ENCODE results near the gene PIP5K1A. TPM values are rescaled to one million over a fixed set of nuclear protein-coding genes. Genes with fewer than 3 reads are reported as not detected.
"Not testable (repeated sequence)": the region's sequence is repeated elsewhere in the genome, so short reads cannot be mapped to it uniquely, and the experiment has no call there.

PIP5K1A gene
- total RNA-seq, 2 donors from 2014 or later: 34.7 to 46.9 TPM

DNA sequence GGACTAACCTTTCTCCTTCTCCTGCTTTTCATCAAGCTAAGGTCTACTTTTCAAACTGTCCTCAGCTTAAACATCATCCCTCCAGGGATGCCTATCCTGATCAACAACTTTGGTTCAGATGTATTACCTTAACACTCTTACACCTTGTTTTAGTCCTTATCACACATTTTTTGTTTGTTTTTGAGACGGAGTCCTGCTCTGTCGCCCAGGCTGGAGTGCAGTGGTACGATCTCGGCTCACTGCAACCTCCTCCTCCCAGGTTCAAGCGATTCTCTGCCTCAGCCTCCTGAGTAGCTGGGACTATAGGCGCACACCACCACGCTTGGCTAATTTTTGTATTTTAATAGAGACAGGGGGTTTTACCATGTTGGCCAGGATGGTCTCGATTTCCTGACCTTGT, 9.7 kb upstream of the PIP5K1A start:
- intact Hi-C loops (cut with DNase I); DNase-seq; ATAC-seq: not testable (repeated sequence)

DNA sequence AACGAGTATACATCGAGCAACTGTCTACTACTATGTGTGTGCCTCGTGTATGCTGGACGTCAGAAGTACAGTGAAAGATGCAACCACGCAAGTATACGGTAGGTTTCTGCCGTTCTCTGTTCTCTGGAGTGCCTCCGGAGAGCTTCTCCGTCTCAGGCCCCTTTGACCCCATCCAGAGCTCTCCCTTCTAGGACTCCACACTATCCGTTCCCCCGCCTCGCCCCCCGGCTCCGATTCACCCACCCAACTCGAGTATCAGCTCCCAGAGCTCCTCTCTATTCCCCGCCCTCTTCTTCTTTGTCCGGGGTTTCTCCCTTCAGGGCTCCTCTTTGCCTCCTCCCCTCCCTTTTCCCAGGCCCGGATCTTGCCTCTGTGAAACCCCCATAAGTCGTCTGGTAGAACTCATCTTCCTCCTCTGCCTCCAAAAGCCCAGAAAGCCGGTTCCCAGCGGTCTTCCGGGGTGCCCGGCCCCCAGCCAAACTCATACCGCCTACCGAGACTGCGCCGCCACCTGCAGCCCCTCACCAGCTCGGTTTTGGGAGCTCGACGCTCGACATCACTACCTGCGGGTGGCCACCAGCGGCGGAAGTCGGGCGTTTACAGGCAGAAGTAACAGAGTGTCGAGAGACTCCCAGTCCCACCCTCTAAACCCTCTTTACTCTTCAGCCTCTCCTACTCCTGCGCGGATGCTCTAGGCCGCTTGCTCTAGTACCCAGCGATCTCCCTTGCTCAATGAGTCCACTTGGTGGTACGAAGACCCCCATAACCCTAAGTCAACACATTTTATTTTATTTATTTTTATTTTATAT, 8.5 kb upstream of the PIP5K1A start, which contains the start of gene VPS72:
VPS72 (minus strand) TSS at position 561 of the 809 bp plus-strand sequence; CDS start at position 485, 76 bp downstream.
- intact Hi-C loops (cut with DNase I): loop anchor here in 1 of 2 donors (10.0 kb wide), 1 partner anchor 155 kb away; the partner anchor contains the start of gene RFX5
- ATAC-seq: peak; percentile 98
- peak; percentile 87 for DNase-seq

DNA sequence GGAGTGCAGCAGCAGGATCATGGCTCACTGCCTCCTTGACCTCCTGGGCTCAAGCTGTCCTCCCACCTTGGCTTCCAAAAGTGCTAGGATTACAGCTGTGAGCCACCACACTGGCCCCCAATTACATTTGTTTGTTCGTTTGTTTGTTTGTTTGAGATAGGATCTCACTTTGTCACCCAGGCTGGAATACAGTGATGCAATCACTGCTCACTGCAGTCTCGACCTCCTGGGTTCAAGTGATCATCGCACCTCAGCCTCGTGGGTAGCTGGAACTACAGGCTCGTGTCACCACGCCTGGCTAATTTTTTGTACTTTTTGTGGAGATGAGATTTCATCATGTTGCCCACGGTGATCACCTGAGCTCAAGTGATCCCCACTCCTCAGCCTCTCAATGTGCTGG, 6.3 kb upstream of the PIP5K1A start:
- no peak for DNase-seq
- no peak for ATAC-seq
- intact Hi-C loops (cut with DNase I): loop anchor here in 1 of 2 donors (10.0 kb wide), 1 partner anchor 153 kb away; the partner anchor contains the start of gene RFX5

DNA sequence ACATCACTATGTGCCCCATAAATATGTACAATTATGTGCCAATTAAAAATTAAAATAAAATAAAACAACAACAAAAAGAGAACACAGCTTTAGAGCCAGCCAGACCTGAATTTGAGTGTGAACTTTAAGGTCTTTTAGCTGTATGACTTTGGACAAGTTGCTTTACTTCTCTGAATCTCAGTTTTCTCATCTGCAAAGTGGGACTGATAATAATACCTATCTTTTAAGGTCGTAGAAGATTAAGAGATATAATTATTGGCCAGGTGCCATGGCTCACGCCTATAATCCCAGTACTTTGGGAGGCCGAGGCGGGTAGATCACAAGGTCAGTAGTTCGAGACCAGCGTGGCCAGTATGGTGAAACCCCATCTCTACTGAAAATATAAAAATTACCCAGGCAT, 5.0 kb upstream of the PIP5K1A start:
- no peak for DNase-seq

DNA sequence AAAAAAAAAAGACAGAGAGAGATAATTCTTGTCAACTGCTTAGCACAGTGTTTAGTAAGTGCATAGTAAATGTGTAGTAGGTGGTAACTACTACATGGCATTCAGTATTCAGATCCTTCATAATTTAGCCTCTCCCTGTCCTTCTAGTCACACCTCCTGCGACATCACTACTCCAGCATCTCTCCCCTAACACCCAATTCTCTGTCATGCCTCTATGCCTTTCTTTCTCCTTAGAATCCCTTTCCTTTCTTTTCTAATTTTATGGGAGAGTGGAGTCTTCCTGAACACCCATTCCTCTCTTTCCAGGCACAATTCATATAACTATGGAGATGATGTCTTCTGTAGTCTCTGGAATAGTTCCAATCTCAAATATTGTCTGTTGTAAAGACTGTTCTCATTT, 4.5 kb upstream of the PIP5K1A start:
- DNase-seq: no peak
- intact Hi-C loops (cut with DNase I): loop anchor here in 1 of 2 donors (10.0 kb wide), 1 partner anchor 151 kb away; the partner anchor contains the start of gene RFX5
- ATAC-seq: no peak

More for the DNA sequence above, 5.0 kb upstream of the PIP5K1A start:
- no peak for ATAC-seq
- intact Hi-C loops (cut with DNase I): loop anchor here in 1 of 2 donors (10.0 kb wide), 1 partner anchor 151 kb away; the partner anchor contains the start of gene RFX5

DNA sequence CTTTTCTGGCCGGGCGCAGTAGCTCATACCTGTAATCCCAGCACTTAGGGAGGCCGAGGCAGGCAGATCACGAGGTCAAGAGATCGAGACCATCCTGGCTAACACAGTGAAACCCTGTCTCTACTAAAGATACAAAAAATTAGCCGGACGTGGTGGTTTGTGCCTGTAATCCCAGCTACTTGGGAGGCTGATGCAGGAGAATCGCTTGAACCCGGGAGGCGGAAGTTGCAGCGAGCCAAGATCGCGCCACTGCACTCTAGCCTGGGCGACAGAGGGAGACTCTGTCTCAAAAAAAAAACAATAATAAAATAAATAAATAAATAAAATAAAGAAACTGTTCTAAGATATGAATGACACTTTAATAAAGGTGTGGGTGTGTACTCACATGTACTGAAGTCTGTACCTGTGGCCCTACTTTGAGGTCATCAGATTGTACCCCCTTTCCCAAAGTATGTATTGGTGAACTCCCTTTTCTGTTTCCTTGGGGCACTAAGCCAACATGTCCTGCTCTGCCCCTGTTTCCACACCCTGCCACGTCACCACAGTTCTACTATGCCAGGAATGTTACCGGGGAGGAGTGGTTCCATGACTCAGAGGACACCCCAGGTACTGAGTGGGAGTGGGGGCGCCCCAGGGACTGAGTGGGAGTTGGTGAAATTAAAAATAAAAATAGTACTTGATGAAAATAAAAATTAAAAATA, 3.3 kb upstream of the PIP5K1A start:
- DNase-seq: peak; percentile 73
- intact Hi-C loops (cut with DNase I): loop anchor here in 1 of 2 donors (5.0 to 10.0 kb wide), 2 partner anchors 57 to 150 kb away; partner anchors contain the start of genes PSMD4 and RFX5
- ATAC-seq: peak in 1 of 2 donors; percentile 30

DNA sequence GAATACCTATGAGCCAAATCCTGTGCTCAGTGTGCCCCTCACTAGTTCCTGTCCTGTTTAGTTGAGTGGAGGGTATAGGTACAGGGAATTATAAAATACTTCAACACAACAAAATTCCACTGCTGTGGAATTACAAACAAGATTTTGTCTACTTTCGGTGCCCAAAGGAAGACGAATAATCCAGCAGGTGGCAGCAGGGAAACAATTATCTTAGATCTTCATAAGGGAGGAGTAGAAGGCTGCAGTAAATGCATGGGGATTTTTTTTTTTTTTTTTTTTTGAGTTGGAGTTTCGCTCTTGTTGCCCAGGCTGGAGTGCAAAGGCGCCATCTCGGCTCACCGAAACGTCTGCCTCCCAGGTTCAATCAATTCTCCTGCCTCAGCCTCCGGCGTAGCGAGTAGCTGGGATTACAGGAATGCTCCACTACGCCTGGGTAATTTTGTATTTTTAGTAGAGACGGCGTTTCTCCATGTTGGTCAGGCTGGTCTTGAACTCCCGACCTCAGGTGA, 2.0 kb upstream of the PIP5K1A start:
- ATAC-seq: peak; percentile 9 to 13
- intact Hi-C loops (cut with DNase I): loop anchor here (2.0 to 10.0 kb wide), 3 partner anchors 56 to 148 kb away; partner anchors contain the start of genes PSMD4 (in 1 of the 2) and RFX5 (in 1 of the 2)
- DNase-seq: peak; percentile 51

DNA sequence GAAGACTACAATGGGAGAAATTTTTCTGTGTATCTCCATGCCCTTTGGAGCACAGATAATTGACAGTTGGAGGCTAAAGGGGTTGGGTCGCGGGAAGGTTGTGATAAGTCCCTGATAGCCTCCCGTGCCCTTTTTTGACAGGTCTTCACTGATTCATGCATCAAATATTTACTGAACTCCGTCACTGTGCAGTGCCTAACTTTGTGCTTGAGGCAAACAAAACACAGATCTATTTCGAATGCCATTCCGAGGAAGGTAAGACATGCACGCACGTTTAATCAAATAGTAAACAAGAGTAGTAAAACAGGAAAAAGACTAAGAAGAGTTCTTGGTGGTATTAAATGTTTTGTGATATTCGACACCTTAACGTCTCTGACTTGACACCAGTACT, 494 bp upstream of the PIP5K1A start:
- intact Hi-C loops (cut with DNase I): loop anchor here (2.0 to 10.0 kb wide), 3 partner anchors 54 to 147 kb away; partner anchors contain the start of genes PSMD4 (in 1 of the 2) and RFX5 (in 1 of the 2)
- ATAC-seq: no peak
- no peak for DNase-seq

DNA sequence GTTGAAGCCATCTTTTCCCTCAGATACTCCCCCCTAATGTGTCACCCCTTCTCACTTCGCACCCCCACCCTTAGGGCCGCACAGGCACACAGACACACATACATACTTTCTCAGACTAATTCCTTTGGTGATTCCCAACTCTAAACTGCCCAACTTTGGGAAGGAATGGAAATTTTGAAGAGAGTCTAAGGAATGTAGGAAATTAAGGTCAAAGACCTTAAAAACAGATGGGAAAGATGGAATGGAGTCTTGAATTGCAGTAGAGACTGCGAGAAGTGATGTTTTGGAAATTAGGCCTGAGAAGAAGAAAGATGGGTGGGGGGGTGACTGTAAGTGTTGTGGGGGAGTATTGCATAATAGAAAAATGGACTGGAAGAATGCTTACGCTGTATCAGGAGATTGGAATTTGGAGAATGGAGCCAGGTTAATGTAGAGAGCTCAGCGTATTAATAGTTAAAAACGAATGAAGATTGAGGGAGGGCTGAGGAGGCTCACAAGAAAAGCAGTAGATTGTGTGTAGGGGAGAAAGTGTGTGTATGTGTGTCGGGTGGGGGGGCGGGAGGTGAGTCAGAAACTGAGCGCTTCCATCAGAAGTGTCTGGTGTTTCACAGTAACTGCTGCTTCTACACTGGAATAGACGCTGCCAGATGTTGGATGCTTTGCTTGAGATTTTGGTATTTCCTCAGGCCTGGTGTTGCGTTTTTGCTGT, 1.7 kb downstream of the PIP5K1A start:
- intact Hi-C loops (cut with DNase I): loop anchor here in 1 of 2 donors (5.0 to 10.0 kb wide), 2 partner anchors 52 to 145 kb away; partner anchors contain the start of genes PSMD4 and RFX5
- DNase-seq (no peak), ATAC-seq (peak in 1 of 2 donors; percentile 18)

DNA sequence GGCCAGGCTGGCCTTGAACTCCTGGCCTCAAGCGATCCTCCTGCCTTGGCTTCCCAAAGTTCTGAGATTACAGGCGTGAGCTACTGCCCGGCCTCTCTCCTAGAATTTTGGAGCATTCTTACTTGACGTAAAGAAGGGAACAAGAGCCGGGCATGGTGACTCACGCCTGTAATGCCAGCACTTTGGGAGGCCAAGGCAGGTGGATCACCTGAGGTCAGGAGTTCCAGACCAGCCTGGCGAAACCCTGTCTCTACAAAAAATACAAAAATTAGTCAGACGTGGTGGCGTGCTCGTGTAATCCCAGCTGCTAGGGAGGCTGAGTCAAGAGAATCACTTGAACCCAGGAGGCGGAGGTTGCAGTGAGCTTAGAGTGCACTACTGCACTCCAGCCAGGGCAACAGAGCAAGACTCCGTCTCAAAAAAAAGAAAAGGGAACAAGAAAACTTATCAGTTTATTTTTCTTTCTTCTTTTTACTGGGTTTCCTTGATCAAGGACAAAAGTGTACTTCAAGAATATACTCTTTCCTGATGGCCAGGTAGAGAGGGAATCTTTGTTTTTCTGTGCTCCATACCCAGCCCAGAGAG, 7.1 kb downstream of the PIP5K1A start:
- DNase-seq; intact Hi-C loops (cut with DNase I); ATAC-seq: not testable (repeated sequence)

DNA sequence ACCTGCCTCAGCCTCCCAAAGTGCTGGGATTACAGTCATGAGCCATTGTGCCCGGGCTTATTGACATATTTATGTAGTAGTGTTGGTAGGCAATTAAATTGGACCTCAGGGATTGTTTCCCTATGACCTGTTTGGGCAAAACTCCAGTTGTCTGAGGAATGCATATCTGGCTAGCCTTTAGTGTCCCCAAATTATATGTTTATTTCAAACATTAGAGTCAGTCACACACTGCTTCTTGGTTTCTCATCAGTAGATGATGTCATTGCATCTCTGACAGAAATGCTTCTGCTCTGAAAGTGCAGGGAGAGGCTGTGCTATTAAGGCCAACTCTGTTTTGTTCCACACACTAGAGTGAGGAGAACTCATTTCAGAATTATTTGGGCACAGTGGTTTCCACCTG, 12.5 kb downstream of the PIP5K1A start:
- intact Hi-C loops (cut with DNase I): no loop called here
- ATAC-seq (no peak), DNase-seq (no peak)

DNA sequence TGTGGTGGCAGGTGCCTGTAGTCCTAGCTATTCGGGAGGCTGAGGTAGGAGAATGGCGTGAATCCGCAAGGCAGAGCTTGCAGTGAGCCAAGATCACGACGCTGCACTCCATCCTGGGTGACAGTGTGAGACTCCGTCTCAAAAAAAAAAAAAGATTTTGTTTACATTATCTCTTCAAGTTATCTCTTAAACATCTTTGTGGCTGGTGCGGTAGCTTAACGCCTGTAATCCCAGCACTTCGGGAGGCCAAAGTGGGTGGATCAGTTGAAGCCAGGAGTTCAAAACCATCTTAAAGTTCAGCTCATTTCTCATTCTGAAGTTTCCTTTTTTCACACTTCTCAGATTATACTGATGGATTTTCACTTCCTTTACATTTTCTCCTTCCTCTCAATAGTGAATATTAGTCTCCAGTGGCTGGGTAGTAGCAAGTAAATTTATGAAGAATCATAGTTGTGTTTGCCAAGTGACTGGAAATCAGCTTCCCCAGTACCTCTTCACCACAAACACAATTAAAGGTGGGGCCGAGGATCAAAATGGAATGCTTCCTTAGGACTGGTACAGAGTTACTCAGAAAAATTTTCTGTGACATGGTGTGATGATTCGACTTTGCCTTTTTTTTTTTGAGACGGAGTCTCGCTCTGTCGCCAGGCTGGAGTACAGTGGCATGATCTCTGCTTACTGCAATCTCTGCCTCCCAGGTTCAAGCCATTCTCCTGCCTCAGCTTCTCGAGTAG, 13.8 kb downstream of the PIP5K1A start:
- DNase-seq (no peak), ATAC-seq (no peak)
- intact Hi-C loops (cut with DNase I): no loop called here

DNA sequence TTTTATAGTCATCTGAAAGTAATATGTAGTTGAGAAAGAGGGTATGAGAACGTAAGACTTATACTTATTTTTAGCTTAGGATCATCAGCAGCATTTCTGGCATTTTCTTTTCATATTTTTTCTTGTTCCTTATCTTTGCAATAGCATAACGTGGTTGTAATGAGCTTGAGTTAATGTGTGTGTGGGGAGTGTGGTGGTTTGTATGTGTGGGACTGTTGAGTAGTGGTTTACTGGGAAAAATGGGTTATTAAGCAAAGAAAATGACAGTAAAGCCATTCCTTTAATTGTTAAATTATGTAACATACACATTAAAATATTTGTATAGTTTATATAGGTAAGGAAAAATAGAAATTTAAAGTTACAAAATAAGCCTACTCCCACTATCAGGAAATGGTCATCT, 15.2 kb downstream of the PIP5K1A start:
- ATAC-seq (no peak), DNase-seq (no peak)
- intact Hi-C loops (cut with DNase I): no loop called here

DNA sequence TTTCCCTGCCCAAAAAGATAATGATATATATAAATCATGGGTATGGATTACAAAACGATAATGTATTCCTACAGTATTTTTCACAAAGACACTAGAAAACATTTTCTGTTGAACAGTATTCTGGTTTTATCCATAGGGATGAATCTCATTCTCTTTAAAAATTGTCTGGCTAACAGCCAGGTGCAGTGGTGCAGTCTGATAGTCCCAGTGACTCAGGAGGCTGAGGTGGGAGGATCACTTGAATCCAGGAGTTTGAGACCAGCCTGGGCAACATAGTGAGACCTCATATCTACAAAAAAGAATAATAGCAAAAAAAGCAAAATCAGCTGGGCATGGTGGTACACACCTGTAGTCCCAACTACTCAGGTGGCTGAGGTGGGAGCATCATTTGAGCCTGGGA, 23.3 kb downstream of the PIP5K1A start:
- ATAC-seq: no peak
- intact Hi-C loops (cut with DNase I): no loop called here

DNA sequence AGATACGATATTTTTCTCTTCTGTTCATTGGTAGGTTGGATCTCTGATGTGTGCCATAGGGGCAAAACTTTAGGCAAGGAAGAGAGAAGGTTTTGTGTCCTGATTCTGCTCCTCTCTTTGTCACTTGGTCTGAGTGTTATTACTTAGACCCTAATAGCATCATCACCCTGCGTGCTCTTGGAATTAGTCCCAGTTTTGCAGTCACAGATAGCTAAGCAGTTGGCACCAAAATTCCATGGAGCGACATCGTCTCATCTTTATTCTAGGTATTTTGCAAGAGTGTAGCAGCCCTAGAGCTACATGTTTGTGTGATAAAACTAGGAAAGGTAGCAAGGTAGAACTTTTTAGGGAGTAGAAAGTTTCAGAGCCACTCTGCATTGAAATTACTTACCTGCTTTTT, 23.8 kb downstream of the PIP5K1A start:
- intact Hi-C loops (cut with DNase I): no loop called here
- no peak for DNase-seq
- peak; percentile 65 to 71 for ATAC-seq

More for the DNA sequence above, 23.3 kb downstream of the PIP5K1A start:
- no peak for DNase-seq

DNA sequence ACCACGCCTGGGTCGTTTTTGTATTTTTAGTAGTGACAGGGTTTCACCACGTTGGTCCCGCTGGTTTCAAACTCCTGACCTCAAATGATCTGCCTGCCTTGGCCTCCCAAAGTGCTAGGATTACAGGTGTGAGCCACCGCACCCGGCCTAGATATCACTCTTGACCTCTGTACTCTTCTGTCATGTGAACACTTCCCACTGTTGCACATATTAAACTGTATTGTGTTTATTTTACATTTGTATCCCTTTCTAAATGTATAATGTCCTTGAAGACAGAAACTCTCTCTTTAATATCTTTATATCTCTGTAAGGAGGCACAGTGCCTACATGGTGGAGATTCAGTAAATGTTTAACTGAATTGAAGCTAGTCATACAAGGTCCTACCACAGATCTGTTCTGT, 36.9 kb downstream of the PIP5K1A start:
- DNase-seq: no peak
- no peak for ATAC-seq
- intact Hi-C loops (cut with DNase I): no loop called here

DNA sequence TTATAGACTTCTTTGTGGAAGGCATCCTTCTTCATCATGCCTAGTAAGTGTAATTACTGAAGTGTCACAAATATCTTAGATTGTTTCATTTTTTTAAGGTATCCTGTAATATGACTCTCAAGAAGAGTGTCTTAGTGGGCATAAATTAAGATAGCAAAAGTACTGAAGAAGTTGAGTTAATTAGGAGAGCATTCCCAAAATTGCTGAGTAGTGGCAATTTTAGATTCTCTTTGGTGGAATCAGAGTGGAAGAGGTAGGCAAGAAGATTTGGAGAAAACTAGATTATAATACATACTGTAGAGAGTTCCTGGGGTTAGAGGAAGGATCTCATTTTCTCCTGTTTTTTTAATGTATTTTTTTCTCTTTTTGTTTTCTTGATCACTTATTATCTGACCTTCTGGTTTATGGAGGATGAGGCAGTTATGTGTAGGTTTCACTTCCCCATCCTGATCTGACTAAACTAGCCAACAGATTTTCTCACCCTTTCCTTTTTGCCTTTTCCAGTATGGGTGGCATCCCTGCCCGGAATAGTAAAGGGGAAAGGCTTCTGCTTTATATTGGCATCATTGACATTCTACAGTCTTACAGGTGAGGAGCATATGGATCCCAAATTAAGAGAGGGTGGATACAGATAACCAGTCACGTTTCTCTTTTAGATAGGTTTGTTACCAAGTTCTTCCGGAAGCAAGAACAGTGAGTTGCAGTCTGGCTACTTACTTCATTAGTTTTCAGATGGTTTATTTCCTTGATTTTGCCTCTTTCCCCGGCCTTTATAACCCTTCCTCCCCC, 39.5 kb downstream of the PIP5K1A start:
- intact Hi-C loops (cut with DNase I): no loop called here
- ATAC-seq: no peak
- no peak for DNase-seq

Measured in left cardiac atrium (tissue), 4 donors.